Stimulated activated CD8-positive, alpha-beta memory T cell treated with anti-CD3 and anti-CD28 coated beads, Interleukin-12 subunit alpha, Interleukin-12 subunit beta, amount 100 ng/mL, for 24 hours (primary cell): ENCODE measurements around the gene ARHGAP24.

Experiments
- DNase-seq: peaks from one replicate; pipeline ENCODE4 v3.0.0-alpha.2; 2020; ENCODE audit errors: extremely low read depth

Gene ARHGAP24

DNA sequence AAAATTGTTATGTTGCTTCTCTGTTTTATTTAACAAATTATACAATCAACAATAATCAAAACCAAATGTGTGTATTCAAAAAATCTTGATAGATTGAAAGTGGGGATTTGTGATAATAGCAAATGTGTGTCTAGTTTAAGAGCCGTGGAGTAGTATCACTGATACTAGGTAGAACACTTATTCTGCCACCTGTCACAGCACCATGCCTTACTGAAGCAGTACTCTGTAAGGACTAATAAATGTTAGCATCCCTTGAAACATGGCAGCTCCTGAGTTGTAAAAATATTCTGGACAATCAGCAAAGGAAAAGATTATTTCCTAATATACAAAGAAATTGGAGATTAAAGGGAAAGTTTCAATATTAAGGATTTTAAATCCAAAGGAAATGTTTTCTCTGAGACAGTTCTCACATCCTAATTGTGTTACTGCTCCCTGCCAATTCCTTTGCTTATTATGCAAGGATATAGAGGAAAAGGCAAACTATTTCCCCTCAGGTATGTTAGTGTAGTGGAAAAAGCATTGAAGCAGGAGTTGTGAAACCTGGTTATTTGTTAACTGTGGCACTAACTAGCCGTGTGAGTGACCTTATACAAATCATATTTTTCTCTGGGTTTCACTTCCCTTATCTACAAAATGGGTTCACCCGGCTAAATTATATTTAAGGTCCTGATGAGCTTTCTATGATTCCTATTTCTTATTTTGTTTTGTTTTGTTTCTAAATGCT, 303.1 kb downstream of the ARHGAP24 start:
- DNase-seq, result no peak

DNA sequence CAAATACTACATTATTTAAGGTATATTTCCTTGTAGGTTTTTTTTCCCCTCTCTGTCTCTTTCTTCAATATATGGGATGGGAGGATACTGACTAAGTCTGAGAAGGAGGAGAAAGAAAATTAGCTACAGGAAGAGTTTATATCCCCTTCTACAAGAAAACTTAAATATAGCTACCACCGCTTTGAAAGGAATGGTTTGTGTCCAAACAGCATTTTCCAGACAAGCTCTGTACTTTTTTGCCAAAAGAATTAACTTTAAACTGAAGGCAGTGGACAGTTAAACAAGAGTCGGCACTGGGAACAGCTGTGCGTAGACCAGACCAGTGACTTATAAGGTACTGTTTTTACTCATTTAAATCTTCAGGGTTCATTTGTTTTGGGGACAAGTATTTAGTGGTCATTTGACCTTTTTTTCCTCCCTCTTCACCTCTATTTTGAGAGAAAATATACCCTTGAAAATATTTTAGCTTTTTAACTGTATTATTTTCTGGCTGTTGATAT, 303.7 kb downstream of the ARHGAP24 start:
- no peak for DNase-seq

DNA sequence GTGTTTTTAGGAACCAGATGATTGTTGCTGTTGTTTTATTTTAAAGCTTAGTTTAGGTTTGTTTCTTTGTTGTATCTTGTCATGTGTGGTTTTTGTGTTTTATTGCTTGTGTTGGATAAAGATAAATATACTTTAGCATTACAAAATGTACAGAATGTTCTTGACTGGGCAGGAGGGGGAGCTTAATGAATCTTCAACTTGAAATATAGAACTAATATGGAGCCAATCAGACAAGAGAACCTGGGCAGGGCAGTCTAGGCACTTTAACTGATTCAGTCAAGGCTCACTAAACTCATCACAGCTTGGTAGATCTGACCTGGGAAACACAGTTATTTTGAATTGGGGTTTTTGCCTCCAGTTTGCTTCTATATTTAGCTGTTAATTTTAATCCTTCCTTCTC, 304.2 kb downstream of the ARHGAP24 start:
- DNase-seq, result no peak

- no peak for DNase-seq
Observed at GRCh38 chr4:85780664-85781063, 305.7 kb downstream of the ARHGAP24 start.

GRCh38 chr4:85783483-85783882, 308.5 kb downstream of the ARHGAP24 start:
- DNase-seq, result no peak

- DNase-seq, result no peak
Observed at GRCh38 chr4:85783900-85784299, 308.9 kb downstream of the ARHGAP24 start.

- DNase-seq, result no peak
Observed at GRCh38 chr4:85784348-85784747, 309.4 kb downstream of the ARHGAP24 start.

GRCh38 chr4:85784947-85785346, 310.0 kb downstream of the ARHGAP24 start:
- no peak for DNase-seq

- no peak for DNase-seq
Observed at GRCh38 chr4:85787133-85787532, 312.2 kb downstream of the ARHGAP24 start.

DNA sequence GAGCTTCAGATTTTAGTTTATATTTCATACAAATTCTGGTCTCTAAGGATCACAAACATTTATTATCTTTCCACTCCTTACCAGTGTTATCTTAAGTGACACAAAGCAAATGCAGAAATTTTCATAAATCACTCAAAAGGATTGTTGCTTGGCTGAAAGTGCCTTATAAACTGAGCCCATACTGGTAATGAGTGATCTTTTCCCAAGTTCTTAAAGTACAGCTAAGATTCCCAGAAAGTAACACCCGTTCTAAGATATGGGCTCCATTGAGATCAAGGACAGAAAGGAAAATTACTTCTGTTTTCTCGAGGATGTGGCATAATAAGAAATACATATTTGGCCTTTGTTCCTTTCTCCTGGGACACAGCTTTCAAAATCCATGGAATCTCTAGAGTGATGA, 313.7 kb downstream of the ARHGAP24 start:
- no peak for DNase-seq

DNA sequence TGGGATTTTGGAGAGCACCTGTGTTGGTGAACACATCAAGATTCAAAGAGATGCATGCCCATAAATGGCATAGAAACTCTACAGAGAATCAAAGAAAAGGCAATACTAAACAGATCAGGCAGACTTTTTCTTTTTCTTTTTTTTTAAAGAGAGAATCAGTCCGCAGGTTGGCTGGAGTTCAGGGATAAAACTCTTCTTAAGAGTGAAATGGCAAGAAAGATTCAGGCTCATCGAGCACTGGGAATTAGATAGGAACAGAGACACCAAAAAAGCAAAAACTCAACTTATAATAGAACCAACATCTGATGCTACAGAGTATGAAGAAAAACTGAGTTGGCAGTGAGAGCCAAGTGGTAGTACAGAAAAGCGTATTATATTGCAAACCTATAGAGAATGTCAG, 314.3 kb downstream of the ARHGAP24 start:
- no peak for DNase-seq

DNA sequence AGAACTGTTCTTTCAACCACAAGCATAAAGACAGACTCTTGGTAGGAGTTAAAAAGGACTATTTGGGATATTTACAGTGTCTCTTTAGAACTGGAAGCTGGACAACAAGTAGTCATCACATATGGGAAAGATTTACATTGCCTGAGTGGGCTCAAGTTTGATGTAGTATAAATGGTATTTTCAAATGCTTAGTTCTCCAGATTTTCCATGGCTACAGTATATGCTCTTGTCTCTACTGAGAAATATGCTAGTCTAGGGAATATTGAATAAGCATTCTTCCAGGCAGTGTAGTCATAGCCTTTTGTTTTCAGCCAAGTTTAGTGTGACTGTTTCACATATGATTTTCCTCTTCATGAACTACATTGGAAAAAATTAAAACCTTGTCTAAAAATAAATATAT, 315.6 kb downstream of the ARHGAP24 start:
- no peak for DNase-seq

GRCh38 chr4:85792376-85793232, 317.7 kb downstream of the ARHGAP24 start:
- no peak for DNase-seq

DNA sequence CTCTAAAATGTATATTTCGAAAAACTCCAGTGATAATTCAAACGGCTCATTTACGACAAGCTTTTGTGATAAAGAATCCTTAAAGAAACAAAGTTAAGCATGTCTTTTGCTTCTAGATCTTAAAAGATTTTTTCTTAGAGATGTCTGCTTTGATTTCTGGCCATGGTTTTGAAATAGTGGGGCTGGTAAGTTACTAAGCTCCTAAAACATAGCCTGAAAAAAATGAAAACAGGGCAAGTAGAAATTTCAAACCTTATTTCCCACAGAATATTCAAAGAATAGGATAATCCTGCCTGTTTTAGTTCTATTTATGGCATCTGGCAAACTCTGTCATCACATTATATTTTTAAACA, 318.3 kb downstream of the ARHGAP24 start:
- DNase-seq, result no peak

GRCh38 chr4:85798012-85798770, 323.2 kb downstream of the ARHGAP24 start:
- no peak for DNase-seq

DNA sequence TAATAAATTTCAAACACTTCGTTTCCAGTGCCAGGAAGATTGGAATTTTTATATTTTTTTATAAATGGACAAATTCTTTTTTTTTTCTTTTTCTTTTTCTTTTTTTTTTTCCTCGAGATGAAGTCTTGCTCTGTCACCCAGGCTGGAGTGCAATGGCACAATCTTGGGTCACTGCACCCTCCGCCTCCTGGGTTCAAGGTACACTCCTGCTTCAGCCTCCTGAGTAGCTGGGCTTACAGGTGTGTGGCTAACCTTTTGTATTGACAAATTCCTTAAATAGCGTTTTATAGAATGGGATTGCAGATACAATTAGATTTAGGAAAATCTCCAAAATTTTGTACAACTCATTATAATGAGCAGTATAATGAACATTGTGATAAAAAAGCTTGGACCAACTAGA, 328.9 kb downstream of the ARHGAP24 start:
- no peak for DNase-seq

DNA sequence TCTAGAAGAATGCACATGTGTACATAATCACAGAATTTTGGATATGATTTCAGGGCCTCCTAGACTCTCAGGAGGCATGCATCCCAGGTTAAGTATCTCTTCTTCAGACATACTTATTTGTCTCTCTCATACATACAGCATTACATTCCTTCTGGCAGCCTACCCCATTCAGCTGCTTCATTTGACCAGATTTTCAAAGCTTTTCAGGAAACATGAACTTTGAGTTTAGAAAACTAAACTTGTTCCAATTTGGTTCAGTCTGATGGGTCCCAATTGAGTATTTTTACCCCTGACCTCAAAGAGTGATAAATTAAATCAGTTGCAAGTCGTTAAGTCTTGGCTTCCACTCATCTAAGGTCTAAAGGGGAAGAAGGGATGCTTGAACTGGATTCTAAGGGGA, 330.9 kb downstream of the ARHGAP24 start:
- no peak for DNase-seq

GRCh38 chr4:85806334-85806733, 331.4 kb downstream of the ARHGAP24 start:
- DNase-seq, result no peak

DNA sequence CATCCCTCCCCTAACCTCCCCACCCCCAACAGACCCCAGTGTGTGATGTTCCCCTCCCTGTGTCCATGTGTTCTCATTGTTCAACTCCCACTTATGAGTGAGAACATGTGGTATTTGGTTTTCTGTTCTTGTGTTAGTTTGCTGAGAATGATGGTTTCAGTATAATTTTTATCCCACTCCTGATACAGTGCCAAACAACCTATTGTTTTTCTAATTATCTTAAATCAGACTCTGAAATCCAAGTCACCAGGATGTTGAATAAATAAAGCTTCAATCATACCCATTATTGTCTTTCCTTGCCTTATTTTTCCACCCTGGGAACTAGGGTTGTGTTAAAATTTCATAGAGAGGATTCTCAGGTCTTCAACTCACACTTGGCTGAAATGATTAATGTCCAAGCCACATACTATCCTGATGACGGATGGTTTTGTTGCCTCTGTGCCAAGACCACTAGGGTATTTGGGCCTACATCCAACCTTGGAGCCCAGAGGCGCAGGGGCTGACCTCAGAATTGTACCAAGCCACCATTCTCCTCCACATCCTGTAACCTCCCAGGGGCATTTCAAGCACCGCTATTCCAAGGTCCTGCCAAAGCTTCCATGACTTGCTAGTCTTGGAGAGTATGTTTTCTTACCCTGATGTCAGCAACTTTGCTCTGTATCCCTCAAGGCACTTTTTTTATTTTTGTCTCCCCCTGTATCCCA, 332.4 kb downstream of the ARHGAP24 start:
- no peak for DNase-seq

DNA sequence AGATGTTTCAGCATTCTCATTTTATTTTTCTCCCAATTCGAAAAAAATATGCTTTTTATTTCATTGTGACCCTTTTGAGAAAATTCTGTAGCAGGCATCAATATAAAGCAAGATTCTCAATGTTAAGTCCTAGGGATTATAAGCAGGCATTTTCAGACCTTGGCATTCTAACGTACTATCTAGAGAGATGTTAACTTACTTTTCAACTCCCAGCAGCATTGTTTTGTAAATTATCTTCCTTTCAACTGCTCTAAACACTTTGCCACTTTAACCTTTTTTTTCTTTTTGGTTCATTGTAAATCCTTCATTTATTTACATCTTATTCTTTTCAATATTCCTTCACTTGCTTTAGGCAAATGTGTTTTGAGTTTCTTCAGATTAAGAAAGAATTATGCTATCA, 333.2 kb downstream of the ARHGAP24 start:
- no peak for DNase-seq

- DNase-seq, result no peak
Observed at GRCh38 chr4:85808864-85809263, 333.9 kb downstream of the ARHGAP24 start.

DNA sequence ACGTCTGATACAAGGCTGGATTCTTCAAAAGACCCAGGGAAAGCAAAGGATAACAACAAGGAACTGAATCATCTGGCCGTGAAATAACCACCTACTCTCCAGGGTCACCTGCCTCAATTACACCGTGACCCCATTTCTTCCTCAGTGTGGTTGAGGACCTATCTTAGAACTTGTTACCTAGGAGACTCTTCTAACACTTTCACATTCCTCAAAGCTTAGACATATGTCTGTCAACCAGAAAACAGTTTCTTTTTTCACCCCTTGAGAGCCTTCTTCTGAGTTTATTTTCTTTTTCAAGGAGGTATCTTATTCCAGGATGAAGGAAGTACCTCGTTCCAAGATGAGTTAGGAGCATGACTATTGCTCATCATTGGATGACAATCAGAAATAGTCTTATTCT, 337.8 kb downstream of the ARHGAP24 start:
- DNase-seq, result no peak
